ENCODE results near the gene AGO1. TPM values are rescaled to one million over a fixed set of nuclear protein-coding genes. Genes with fewer than 3 reads are reported as not detected.

Gene AGO1
- total RNA-seq, 6 experiments from 2014 or later, result 24.7 to 30.6 (median 27.4) TPM

DNA sequence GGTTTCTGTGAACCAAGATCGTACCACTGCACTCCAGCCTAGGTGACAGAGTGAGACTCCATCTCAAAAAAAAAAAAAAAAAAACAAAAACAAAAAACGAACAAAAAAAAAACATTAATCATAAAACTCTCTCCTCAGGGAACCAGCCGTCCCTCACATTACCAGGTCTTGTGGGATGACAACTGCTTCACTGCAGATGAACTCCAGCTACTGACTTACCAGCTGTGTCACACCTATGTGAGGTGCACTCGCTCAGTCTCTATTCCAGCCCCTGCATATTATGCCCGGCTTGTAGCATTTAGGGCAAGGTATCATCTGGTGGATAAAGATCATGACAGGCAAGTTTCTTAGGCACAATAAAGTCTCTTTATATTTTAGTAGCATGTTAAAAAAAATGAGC is 32.3 kb upstream of the AGO1 start:
- peaks cover 14% of the 10 kb centered on the region for H3K36me3 Mint-ChIP-seq (ENCODE audit: low read depth)
- no peak for DNase-seq
- no peak for TF ChIP-seq CTCF (IDR thresholded peaks at IDR 0.05)
- H3K27me3 Mint-ChIP-seq (ENCODE audit: insufficient read depth), result no peaks in the 10 kb centered on the region; the same call in 1 of the 2 replicates
- H3K4me1 Mint-ChIP-seq (ENCODE audit: low read depth), result peaks cover 11% of the 10 kb centered on the region; the same call in 1 of the 2 replicates
- H3K27ac Mint-ChIP-seq, result no peak overlapping the region
- H3K9me3 Mint-ChIP-seq, result no peaks in the 10 kb centered on the region
- no peak overlapping the region for H3K4me3 Mint-ChIP-seq

- TF ChIP-seq CTCF (IDR thresholded peaks at IDR 0.05), result no peak
- Mint-ChIP-seq H3K27ac (peak overlapping the region; percentile 9; the same call in 1 of the 2 replicates), H3K27me3 (ENCODE audit: insufficient read depth) (no peaks in the 10 kb centered on the region; the same call in 1 of the 2 replicates), H3K9me3 (no peaks in the 10 kb centered on the region), H3K4me3 (no peak overlapping the region), H3K4me1 (ENCODE audit: low read depth) (peaks cover 11% of the 10 kb centered on the region; the same call in 1 of the 2 replicates), H3K36me3 (ENCODE audit: low read depth) (peaks cover 13% of the 10 kb centered on the region)
- peak; percentile 29 for DNase-seq
These were observed 31.7 kb upstream of the AGO1 start for GRCh38 chr1:35851132-35851869.

DNA sequence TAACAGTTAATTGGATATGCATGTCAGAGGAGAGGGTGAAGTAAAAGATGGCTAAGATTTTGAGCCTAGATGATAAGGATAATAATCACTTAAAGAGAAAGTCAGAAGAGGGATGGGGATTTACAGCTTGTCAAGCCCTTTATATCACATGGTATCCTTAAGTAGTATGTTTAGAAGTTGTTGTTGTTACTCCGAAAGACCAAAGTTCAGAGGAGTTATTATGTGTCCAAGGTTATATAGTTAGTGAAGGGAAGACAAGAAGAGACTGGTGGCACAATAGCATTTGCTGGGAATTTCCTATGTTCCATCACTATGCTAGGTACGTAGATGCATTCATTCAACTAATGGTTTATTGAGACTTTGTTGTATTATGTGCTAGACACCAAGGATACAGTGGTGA is 30.8 kb upstream of the AGO1 start:
- Mint-ChIP-seq H3K27me3 (ENCODE audit: insufficient read depth) (no peaks in the 10 kb centered on the region; the same call in 1 of the 2 replicates), H3K4me3 (no peak overlapping the region), H3K36me3 (ENCODE audit: low read depth) (peaks cover 13% of the 10 kb centered on the region), H3K4me1 (ENCODE audit: low read depth) (peaks cover 11% of the 10 kb centered on the region; the same call in 1 of the 2 replicates), H3K27ac (no peak overlapping the region), H3K9me3 (no peaks in the 10 kb centered on the region)
- no peak for DNase-seq
- TF ChIP-seq CTCF (IDR thresholded peaks at IDR 0.05), result no peak

DNA sequence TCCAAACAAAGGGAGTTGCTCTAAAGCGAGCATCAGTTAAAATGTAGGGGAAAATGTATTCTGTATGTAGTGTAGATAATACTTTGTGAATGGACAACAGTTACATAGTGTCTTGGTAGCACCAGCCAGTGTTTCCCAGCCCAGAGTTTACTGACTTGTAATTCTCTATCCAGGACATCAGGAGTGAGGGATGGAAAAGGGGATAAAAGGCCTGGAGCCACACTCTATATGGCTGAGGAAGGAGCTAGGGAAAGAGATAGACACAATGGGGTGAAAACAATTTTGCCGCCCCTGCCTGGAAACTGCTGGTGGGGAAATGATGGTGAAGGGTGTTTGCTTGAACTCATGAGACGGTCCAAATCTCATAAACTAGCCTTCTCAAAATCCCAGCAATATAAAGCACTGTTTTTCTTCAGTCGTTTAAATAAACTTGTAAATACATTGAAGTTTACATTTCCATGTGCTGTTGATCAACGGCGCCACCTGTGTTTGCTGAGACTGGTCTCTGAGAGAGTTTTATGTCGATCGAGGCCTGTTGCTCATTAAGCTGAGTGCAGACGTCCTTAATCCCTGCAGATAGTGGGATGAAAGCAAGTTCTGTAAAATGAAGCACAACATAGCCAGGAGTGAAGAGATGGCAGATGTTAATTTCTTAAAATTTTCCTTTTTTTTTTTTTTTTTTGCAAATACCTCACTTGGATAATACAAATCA is 27.9 kb upstream of the AGO1 start:
- no peak overlapping the region for H3K4me3 Mint-ChIP-seq
- H3K36me3 Mint-ChIP-seq (ENCODE audit: low read depth), result peaks cover 13% of the 10 kb centered on the region
- peaks cover 11% of the 10 kb centered on the region; the same call in 1 of the 2 replicates for H3K4me1 Mint-ChIP-seq (ENCODE audit: low read depth)
- H3K27me3 Mint-ChIP-seq (ENCODE audit: insufficient read depth), result no peaks in the 10 kb centered on the region; the same call in none of the 2 replicates
- H3K27ac Mint-ChIP-seq, result no peak overlapping the region
- peak; percentile 20; the same call in 1 of the 2 replicates for TF ChIP-seq CTCF (IDR thresholded peaks at IDR 0.05)
- no peaks in the 10 kb centered on the region for H3K9me3 Mint-ChIP-seq
- DNase-seq, result no peak

DNA sequence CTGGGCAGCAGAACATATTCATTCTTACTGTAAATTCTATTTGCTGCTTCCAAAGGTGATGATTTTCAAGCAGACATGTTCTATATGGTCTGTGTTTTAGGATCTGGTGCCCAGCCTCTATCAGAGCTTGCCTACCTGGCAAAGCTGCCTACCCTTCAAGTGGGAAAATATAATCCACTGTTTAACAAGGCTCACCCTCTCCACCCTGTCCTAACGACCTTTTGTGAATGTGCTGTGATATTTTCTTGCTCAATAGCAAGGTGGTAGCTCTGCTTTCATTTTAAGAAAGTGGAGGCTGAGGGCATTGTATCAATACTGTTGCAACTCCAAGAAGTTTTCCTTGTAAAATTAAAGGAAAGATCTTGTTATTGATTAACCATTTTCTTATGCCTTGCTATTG is 26.0 kb upstream of the AGO1 start:
- H3K27me3 Mint-ChIP-seq (ENCODE audit: insufficient read depth), result no peaks in the 10 kb centered on the region; the same call in none of the 2 replicates

More for the DNA sequence above, 26.0 kb upstream of the AGO1 start:
- Mint-ChIP-seq H3K4me3 (no peak overlapping the region), H3K9me3 (no peaks in the 10 kb centered on the region), H3K27ac (no peak overlapping the region), H3K36me3 (ENCODE audit: low read depth) (peaks cover 7% of the 10 kb centered on the region), H3K4me1 (ENCODE audit: low read depth) (no peaks in the 10 kb centered on the region)
- no peak for DNase-seq
- TF ChIP-seq CTCF (IDR thresholded peaks at IDR 0.05), result no peak

Measured in HFFc6 (cell line).